Astrocyte (in vitro differentiated cells and primary cell): ENCODE measurements around the gene ADAT1. TPM values are rescaled to one million over a fixed set of nuclear protein-coding genes. Genes with fewer than 3 reads are reported as not detected.

ENCODE experiments used
- DNase-seq: peaks from one replicate; pipeline ENCODE4 v3.0.0-alpha.2; 2010; ENCODE audit warnings: low read depth
- FAIRE-seq: peaks from 2 replicates; lab custom pipeline; 2011; peaks lifted over from hg19 to GRCh38; lab: Jason Lieb, UNC
- H2AFZ ChIP-seq: 2 replicates; pipeline ENCODE4 v1.6.0; 2012; ENCODE audit warnings: low read depth, low read length, inconsistent platforms
- H3K27ac ChIP-seq: 2 replicates; pipeline ENCODE4 v1.5.1; 2011; ENCODE audit warnings: low read depth, low read length, inconsistent platforms
- H3K27me3 ChIP-seq: 2 replicates; pipeline ENCODE4 v1.6.0; 2011; ENCODE audit warnings: low read length, inconsistent platforms; ENCODE audit not compliant: insufficient read depth
- H3K36me3 ChIP-seq: 2 replicates; pipeline ENCODE4 v1.5.1; 2011; ENCODE audit warnings: low read length, inconsistent platforms; ENCODE audit not compliant: insufficient read depth
- H3K4me1 ChIP-seq: 2 replicates; pipeline ENCODE4 v1.5.1; 2011; ENCODE audit warnings: low read length, inconsistent platforms; ENCODE audit not compliant: insufficient read depth
- H3K4me2 ChIP-seq: 2 replicates; pipeline ENCODE4 v1.6.0; 2012; ENCODE audit warnings: low read length, inconsistent platforms
- H3K4me3 ChIP-seq: 2 replicates; pipeline ENCODE4 v1.5.1; 2011; ENCODE audit warnings: low read depth, mild to moderate bottlenecking, low read length, inconsistent platforms; ENCODE audit not compliant: insufficient read depth
- H3K79me2 ChIP-seq: 2 replicates; pipeline ENCODE4 v1.6.0; 2012; ENCODE audit warnings: mild to moderate bottlenecking, low read length, inconsistent platforms; ENCODE audit not compliant: insufficient read depth
- H3K9ac ChIP-seq: 2 replicates; pipeline ENCODE4 v1.6.0; 2012; ENCODE audit warnings: mild to moderate bottlenecking, low read length, inconsistent platforms
- H3K9me3 ChIP-seq: 2 replicates; pipeline ENCODE4 v1.5.1; 2012; ENCODE audit warnings: low read depth, mild to moderate bottlenecking, low read length, inconsistent platforms; ENCODE audit not compliant: insufficient read depth
- H4K20me1 ChIP-seq: 2 replicates; pipeline ENCODE4 v1.6.0; 2012; ENCODE audit warnings: low read length, inconsistent platforms; ENCODE audit not compliant: insufficient read depth
- H3K27ac Mint-ChIP-seq: one replicate; pipeline ENCODE4 v1.8.0; 2021; ENCODE audit warnings: mild to moderate bottlenecking, mixed read lengths; ENCODE audit not compliant: unreplicated experiment
- H3K27me3 Mint-ChIP-seq: one replicate; pipeline ENCODE4 v1.8.0; 2021; ENCODE audit warnings: low read depth, mixed read lengths; ENCODE audit not compliant: unreplicated experiment
- H3K36me3 Mint-ChIP-seq: one replicate; pipeline ENCODE4 v1.8.0; 2021; ENCODE audit warnings: low read depth, mixed read lengths; ENCODE audit not compliant: unreplicated experiment
- H3K4me1 Mint-ChIP-seq: one replicate; pipeline ENCODE4 v1.8.0; 2021; ENCODE audit warnings: low read depth, mixed read lengths; ENCODE audit not compliant: unreplicated experiment
- H3K4me3 Mint-ChIP-seq: one replicate; pipeline ENCODE4 v1.8.0; 2021; ENCODE audit warnings: mild to moderate bottlenecking, moderate library complexity, mixed read lengths; ENCODE audit not compliant: unreplicated experiment
- H3K9me3 Mint-ChIP-seq: one replicate; pipeline ENCODE4 v1.8.0; 2021; ENCODE audit warnings: mild to moderate bottlenecking, mixed read lengths; ENCODE audit not compliant: unreplicated experiment
- EZH2 ChIP-seq: IDR thresholded peaks from 2 replicates; pipeline ENCODE4 v1.6.1; 2012; ENCODE audit warnings: mild to moderate bottlenecking, low read length, inconsistent platforms; ENCODE audit not compliant: insufficient read depth
- total RNA-seq: library from RNA; stranded (reverse); gene quantifications from 2 replicates; pipeline ENCODE4 v1.2.1, GENCODE V29; 2021
- TF ChIP-seq, protein P1 (sequence below): IDR thresholded peaks from 2 replicates; pipeline ENCODE4 v1.5.1; 2011; ENCODE audit warnings: low read depth, mild to moderate bottlenecking, inconsistent platforms, low read length, moderate library complexity; ENCODE audit not compliant: insufficient read depth

Gene ADAT1
- total RNA-seq, 1 donor from 2014 or later: 37.9 TPM

DNA sequence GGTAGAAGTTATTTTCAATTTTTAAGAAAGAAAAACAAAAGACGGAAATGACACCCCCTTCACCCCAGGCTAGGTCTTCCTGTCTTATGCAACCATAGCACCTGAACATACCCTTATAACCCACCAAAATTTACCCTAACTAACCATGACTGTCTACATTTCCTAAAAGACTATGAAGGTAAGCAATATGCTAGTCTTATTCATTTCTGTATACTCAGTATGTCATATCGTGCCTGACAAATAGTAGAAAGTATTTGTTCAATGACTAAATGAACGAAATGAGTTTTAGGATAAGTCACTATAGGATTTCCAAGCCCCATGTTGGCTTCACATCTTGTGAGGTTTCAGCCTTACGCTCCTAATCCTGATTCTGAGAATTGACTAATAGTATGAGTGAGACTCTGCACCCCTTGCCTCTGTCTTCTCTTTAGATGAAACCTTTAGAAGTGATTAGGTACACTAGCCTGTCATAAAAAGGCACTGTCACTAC, 6.5 kb downstream of the ADAT1 start:
- Histone ChIP-seq H3K4me3 (no peak overlapping the region), H3K4me1 (no peaks in the 10 kb centered on the region), H3K27me3 (no peaks in the 10 kb centered on the region), H3K79me2 (peaks cover 3% of the 10 kb centered on the region), H4K20me1 (no peaks in the 10 kb centered on the region), H3K27ac (no peak overlapping the region), H3K36me3 (peaks cover 42% of the 10 kb centered on the region), H3K9ac (no peak overlapping the region), H2AFZ (no peak overlapping the region), H3K4me2 (no peak overlapping the region), H3K9me3 (no peaks in the 10 kb centered on the region)
- Mint-ChIP-seq H3K36me3 (peaks cover 29% of the 10 kb centered on the region), H3K27me3 (no peaks in the 10 kb centered on the region), H3K9me3 (no peaks in the 10 kb centered on the region), H3K4me1 (peaks cover 5% of the 10 kb centered on the region), H3K4me3 (no peak overlapping the region), H3K27ac (no peak overlapping the region)
- no peak for DNase-seq
- TF ChIP-seq, protein P1, sequence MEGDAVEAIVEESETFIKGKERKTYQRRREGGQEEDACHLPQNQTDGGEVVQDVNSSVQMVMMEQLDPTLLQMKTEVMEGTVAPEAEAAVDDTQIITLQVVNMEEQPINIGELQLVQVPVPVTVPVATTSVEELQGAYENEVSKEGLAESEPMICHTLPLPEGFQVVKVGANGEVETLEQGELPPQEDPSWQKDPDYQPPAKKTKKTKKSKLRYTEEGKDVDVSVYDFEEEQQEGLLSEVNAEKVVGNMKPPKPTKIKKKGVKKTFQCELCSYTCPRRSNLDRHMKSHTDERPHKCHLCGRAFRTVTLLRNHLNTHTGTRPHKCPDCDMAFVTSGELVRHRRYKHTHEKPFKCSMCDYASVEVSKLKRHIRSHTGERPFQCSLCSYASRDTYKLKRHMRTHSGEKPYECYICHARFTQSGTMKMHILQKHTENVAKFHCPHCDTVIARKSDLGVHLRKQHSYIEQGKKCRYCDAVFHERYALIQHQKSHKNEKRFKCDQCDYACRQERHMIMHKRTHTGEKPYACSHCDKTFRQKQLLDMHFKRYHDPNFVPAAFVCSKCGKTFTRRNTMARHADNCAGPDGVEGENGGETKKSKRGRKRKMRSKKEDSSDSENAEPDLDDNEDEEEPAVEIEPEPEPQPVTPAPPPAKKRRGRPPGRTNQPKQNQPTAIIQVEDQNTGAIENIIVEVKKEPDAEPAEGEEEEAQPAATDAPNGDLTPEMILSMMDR: no peak
- TF ChIP-seq EZH2: no peak
- no peak for FAIRE-seq

DNA sequence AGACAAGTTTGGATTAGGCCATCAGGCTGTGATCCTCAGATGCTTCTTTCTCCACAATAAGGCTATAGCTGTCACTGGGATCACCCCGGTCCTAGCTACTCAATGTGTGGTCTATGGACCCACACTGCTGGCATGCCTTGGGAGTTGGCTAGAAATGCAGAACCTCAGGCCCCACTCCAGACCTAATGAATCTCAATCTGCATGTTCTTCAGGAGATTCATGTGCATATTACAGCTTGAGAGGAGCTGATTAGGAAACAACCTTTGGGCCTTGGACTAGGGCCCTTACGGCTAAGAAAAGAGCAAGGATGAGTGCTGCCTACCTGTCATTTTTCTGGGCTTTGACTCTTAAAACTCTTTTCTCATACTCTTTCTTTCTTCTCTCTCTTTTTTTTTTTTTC, 7.5 kb downstream of the ADAT1 start:
- Mint-ChIP-seq H3K36me3 (peaks cover 29% of the 10 kb centered on the region), H3K4me1 (peaks cover 3% of the 10 kb centered on the region), H3K9me3 (no peaks in the 10 kb centered on the region), H3K4me3 (no peak overlapping the region), H3K27me3 (no peaks in the 10 kb centered on the region), H3K27ac (no peak overlapping the region)
- H3K9me3 ChIP-seq: no peaks in the 10 kb centered on the region
- H3K36me3 ChIP-seq: peaks cover 43% of the 10 kb centered on the region
- no peak overlapping the region for H3K27ac ChIP-seq
- DNase-seq (no peak), FAIRE-seq (no peak)
- no peaks in the 10 kb centered on the region for H3K4me1 ChIP-seq
- H4K20me1 ChIP-seq: no peaks in the 10 kb centered on the region
- H3K27me3 ChIP-seq: no peaks in the 10 kb centered on the region
- H3K9ac ChIP-seq: no peak overlapping the region
- TF ChIP-seq, protein P1: no peak
- TF ChIP-seq EZH2: no peak
- no peak overlapping the region for H3K4me3 ChIP-seq
- H2AFZ ChIP-seq: no peak overlapping the region
- H3K79me2 ChIP-seq: no peaks in the 10 kb centered on the region
- no peak overlapping the region for H3K4me2 ChIP-seq

DNA sequence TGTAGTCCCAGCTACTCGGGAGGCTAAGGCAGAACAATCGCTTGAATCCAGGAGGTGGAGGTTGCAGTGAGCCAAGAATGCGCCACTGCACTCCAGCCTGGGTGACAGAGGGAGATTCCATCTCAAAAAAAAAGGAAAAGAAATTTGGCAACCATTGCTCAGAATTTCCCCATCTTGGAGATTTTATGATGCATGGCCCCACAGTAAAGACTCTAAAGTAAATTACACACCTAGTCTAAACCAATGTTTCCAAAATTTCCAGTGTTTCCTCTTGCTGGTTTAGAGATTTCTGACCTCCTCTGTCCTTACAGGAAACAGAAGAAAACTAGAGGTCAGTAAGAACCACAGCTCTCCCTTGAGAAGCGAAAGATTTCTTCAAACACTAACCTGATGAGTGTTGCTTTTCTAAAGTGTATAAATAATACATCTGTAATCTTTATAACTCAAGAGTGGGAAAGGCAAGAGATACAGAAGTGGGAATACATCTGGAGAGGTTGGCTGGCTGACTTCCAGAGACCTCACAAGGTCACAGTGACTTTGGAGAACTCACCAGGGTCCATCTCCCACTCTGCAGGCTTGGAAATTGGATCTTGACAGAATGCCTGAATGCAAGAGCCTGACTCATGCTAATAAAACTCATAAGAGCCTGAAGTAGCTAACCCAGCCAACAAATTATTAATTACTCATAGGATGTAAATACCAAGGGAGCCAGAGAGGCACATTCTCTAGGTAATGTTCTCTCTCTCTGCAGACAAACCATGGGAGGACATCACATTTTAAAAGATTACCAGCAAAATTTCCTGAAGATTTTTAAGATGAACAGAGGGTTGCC, 8.8 kb downstream of the ADAT1 start:
- peaks cover 46% of the 10 kb centered on the region for H3K36me3 ChIP-seq
- no peak overlapping the region for H3K4me2 ChIP-seq
- Mint-ChIP-seq H3K27me3 (no peaks in the 10 kb centered on the region), H3K4me1 (peaks cover 3% of the 10 kb centered on the region), H3K9me3 (no peaks in the 10 kb centered on the region), H3K4me3 (no peak overlapping the region), H3K36me3 (peaks cover 25% of the 10 kb centered on the region), H3K27ac (peak overlapping the region; percentile 26)
- no peaks in the 10 kb centered on the region for H3K9me3 ChIP-seq
- H3K9ac ChIP-seq: no peak overlapping the region
- no peaks in the 10 kb centered on the region for H3K4me1 ChIP-seq
- H3K79me2 ChIP-seq: peaks cover 4% of the 10 kb centered on the region
- FAIRE-seq (no peak), DNase-seq (peak; percentile 56)
- H3K4me3 ChIP-seq: no peak overlapping the region
- H2AFZ ChIP-seq: no peak overlapping the region
- H3K27me3 ChIP-seq: no peaks in the 10 kb centered on the region
- TF ChIP-seq EZH2: no peak
- TF ChIP-seq, protein P1: no peak
- no peak overlapping the region for H3K27ac ChIP-seq
- no peaks in the 10 kb centered on the region for H4K20me1 ChIP-seq
